AG04449 (cell line): ENCODE results near the gene NSF.
"Not testable (repeated sequence)": the region's sequence is repeated elsewhere in the genome, so short reads cannot be mapped to it uniquely, and the experiment has no call there.

Source experiments
- CTCF ChIA-PET: fragments of 350-600 bp; formaldehyde crosslinking; extraction: SDS; loops from one replicate; lab custom pipeline; 2021; ENCODE audit warnings: antibody characterized with exemption; lab: Yijun Ruan, JAX
- POLR2A ChIA-PET: fragments of 400-600, 350-600 bp; formaldehyde crosslinking; extraction: SDS; loops from one replicate; lab custom pipeline; 2020; ENCODE audit warnings: antibody characterized with exemption, inconsistent platforms; lab: Yijun Ruan, JAX
- DNase-seq: peaks from one replicate; pipeline ENCODE4 v3.0.0-alpha.2; 2010; ENCODE audit warnings: low read depth, low spot score
- H3K4me3 ChIP-seq: 2 replicates; pipeline ENCODE4 v1.5.1; 2011; ENCODE audit warnings: low read depth, mild to moderate bottlenecking, control low read depth, low read length
- CTCF ChIP-seq: IDR thresholded peaks from one replicate; pipeline ENCODE4 v1.5.1; 2011; ENCODE audit warnings: mild to moderate bottlenecking, moderate library complexity, low read length, control low read depth, inconsistent platforms; ENCODE audit not compliant: insufficient read depth; ENCODE audit errors: missing control alignments

NSF gene

GRCh38 chr17:46663552-46663951 lies 73.1 kb downstream of the NSF start:
- H3K4me3 ChIP-seq, CTCF ChIA-PET, POLR2A ChIA-PET, DNase-seq: not testable (repeated sequence)

GRCh38 chr17:46665969-46666368 lies 75.5 kb downstream of the NSF start:
- not testable (repeated sequence) for DNase-seq

GRCh38 chr17:46670789-46671188 lies 80.3 kb downstream of the NSF start:
- CTCF ChIA-PET, result not testable (repeated sequence)

More at GRCh38 chr17:46665969-46666368, 75.5 kb downstream of the NSF start:
- H3K4me3 ChIP-seq, POLR2A ChIA-PET, CTCF ChIA-PET: not testable (repeated sequence)

GRCh38 chr17:46672777-46673176 lies 82.3 kb downstream of the NSF start:
- H3K4me3 ChIP-seq, CTCF ChIA-PET, DNase-seq, POLR2A ChIA-PET: not testable (repeated sequence)

More at GRCh38 chr17:46670789-46671188, 80.3 kb downstream of the NSF start:
- POLR2A ChIA-PET, DNase-seq, H3K4me3 ChIP-seq: not testable (repeated sequence)

- CTCF ChIA-PET, POLR2A ChIA-PET, H3K4me3 ChIP-seq, DNase-seq: not testable (repeated sequence)
These were observed 87.3 kb downstream of the NSF start for GRCh38 chr17:46677819-46678218.

GRCh38 chr17:46683653-46684052 lies 93.2 kb downstream of the NSF start:
- CTCF ChIA-PET, H3K4me3 ChIP-seq, POLR2A ChIA-PET, DNase-seq: not testable (repeated sequence)

- POLR2A ChIA-PET, CTCF ChIA-PET, DNase-seq, H3K4me3 ChIP-seq: not testable (repeated sequence)
These were observed 94.8 kb downstream of the NSF start for GRCh38 chr17:46685284-46685683.

- H3K4me3 ChIP-seq, POLR2A ChIA-PET, DNase-seq, CTCF ChIA-PET: not testable (repeated sequence)
These were observed 101.7 kb downstream of the NSF start for GRCh38 chr17:46692196-46692595.

GRCh38 chr17:46693283-46693682 lies 102.8 kb downstream of the NSF start:
- DNase-seq, CTCF ChIA-PET, POLR2A ChIA-PET, H3K4me3 ChIP-seq: not testable (repeated sequence)

- CTCF ChIA-PET, H3K4me3 ChIP-seq, POLR2A ChIA-PET, DNase-seq: not testable (repeated sequence)
These were observed 106.1 kb downstream of the NSF start for GRCh38 chr17:46696522-46696921.

GRCh38 chr17:46699014-46699413 lies 108.5 kb downstream of the NSF start:
- POLR2A ChIA-PET, H3K4me3 ChIP-seq, DNase-seq, CTCF ChIA-PET: not testable (repeated sequence)

- H3K4me3 ChIP-seq, result no peak overlapping the region
- no peak for TF ChIP-seq CTCF
- DNase-seq, result no peak
- POLR2A ChIA-PET, result no interaction called here
- CTCF ChIA-PET, result interaction anchor here (1.0 kb wide), 1 partner anchor 166 kb away, joined by 3 read pairs; no protein-coding TSS in a partner anchor
These were observed 127.5 kb downstream of the NSF start for GRCh38 chr17:46717999-46718398.
